ENCODE results near the gene NSD2.
"Not testable (repeated sequence)": the region's sequence is repeated elsewhere in the genome, so short reads cannot be mapped to it uniquely, and the experiment has no call there.

NSD2 gene

DNA sequence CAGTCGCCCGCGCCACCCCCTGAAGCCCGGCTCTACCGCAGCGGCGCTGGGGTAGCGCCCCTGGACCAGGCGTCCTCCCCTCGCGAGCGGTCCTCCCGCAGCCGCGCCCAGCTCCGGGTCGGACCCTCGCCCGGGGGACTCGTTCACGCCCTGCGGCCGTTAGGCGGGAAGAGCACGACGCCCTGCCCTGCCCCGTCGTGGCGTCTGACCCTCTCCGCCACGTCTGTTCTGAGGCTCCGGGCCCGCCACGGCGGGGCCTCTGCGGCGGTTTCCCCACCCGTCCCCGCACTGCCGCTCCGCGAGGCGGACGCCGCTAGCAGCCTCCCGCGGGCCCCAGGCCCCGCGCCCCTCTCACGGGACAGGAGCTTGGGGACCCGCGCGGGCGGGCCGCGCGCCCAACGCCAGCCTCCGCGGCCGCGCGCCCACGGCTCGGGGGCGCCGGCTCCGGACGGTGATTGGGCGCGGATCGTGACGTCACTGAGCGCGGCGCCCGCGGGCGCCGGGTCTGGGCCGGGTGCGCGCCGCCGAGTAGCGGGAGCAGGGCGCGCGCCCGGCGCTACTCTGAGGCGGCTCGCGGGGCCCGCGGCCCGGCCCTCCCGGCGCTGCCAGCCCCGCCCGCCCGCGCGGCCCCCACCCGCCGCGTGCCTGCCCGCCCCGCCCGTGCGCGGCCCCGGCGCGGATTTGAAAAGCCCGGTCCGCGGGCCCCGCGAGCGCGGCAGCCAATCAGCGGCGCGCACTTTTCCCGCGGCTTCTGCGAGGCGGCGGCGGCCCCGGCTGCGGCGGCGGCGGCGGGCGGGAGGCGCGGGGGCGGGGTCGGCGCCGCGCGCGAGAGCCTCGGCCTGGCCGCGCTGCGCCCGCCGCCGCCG is at the start of gene NSD2:
NSD2 (plus strand) TSS at position 816 of the 866 bp plus-strand sequence. CDS start 29,262 bp downstream, outside the sequence.
- DNase-seq (ENCODE audit: low read depth in 2 of 2), result peak; percentile 72 to 86

DNA sequence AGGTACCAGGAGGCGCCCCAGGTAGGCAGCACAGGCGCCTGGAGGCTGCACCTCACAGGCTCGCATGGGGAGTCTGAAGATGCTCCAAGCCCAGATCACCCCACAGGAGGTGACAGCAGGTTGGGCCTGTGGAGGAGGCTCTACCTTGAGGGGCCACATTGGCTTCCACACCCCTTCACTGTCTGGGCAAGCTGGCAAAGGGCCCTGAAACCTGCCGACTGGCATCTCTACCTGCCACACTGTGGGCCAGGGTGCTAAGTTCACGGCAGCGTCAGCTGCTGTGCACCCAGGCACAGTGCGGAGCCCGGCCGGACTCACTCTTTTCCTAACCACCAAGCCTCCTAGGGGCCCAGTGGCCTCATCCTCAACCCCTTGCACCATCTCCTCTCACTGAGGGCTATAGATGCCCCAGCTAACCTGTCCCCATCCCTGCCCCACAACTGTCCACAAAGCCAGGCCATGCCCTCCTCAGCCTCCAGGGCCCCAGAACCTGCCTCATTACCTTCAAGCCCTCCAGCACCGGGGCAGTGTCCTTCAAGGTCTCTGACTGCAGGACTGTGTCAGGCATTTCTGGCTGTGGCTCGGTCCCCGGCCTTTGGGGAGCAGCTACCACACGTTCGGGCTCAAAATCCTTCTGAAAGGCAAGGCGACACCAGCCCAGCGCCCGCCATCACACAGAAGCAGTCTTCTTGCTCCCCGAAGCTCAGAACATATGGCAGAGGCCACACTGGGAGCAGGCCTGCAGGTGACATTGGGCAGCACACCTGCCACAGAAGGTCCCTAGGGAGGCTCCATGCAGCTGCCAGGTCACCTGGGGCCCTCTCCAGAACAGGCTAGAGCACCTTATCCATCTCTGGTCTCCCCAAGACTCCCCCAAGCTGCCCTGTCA is 49.3 kb upstream of the NSD2 start:
- no peak for DNase-seq (ENCODE audit: low read depth in 2 of 2)

DNA sequence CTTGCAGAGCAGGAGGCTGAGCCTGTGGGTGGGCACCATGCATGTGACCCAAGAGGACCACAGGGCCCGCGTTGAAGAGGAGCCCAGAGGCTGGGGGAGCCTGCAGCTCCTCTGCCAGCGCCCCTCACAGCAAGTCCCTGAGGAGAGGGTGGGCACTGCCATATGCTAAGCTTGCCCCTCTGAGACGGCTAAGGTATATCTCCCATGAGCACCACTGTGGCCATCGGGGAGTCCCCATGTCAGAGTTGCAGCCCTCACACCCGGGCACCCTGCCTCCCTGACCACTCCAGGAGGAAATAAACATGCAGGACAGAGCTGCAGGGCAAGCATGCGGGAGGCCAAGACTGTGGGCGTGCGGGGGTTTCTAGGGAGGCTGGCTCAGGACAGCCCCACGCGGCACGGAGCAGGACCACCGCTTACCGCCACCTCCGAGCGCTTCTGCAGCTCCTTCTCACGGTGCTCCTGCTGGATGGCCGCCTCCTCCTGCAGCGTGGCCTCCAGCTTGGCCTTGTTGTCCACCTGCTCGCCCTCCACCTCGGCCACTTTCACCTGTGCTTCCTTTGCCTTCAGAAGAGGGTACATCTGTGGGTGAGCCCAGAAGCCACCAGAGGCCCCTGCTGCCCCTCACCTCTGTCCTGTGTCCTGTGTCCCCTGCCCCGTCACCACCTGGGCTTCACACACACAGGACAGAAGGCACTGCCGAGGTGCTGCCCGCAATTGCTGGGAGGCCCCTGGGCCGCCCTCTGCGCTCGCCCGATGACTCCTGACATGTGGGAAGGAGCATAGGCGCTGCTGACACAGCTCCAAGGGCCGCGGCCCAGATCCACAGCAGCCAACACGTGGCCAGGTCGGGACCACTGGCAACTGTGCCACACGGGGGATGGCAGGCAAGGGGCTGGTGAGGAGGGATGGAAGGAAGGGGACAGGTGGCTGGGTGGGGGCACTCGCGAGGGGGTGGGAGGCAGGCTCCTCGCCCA is 48.3 kb upstream of the NSD2 start:
- DNase-seq (ENCODE audit: low read depth in 2 of 2), result no peak

DNA sequence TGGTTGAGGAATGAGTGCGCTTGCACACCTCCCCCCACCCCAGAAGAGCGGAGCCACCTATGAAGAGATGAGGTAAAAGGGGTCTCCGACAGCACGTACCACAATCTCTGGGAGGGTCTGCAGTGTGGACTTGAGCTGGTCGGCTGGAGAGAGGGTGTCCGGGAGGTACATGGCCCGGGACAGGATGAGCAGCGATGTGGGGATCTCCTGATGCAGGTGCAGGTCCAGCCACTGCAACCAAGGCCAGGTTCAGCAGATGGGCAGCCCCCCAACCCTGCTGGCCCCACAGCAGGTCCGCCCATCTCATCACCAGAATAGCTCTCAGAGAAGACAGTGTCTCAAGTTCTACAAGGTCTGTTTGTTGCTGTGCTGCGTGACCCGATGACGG is 47.7 kb upstream of the NSD2 start:
- DNase-seq (ENCODE audit: low read depth in 2 of 2), result no peak

DNA sequence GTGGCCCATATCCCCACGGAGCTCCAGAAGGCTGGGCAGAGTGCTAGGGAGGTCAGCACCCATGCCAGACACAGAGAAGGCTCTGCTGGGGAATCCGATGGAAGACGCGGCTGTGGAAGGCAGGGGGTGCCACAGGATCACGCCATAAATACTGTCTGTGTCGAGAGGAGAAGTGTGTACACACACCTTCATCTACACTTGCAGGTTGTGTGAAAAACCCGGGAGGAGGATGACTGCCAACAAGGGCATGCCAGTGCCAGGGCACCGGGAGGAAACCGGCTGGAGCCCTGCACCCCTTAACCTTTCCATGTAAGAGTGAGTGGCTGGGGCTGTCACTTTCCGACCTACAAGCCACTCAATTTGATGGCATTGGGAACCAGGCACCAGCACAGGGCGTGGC is 46.4 kb upstream of the NSD2 start:
- DNase-seq (ENCODE audit: low read depth in 2 of 2), result no peak

DNA sequence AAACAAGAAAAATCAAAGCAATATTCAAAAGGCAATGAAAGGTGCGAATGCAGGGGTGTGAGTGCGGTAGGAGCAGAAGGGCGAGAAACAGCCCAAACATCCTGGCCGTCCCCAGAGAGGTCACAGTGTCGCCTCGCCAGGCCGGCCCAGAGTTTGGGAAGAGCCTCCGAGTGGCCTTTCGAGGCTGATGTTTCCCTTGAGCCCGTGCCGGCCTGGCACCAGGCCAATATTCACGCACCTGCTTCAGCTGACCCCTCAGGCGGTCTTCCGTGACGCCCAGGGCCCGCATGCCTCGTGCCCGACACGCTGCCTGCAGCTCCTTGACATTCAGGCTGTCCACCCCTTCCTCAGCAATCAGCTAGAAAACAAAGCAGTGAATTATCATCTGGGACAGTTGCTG is 45.9 kb upstream of the NSD2 start:
- DNase-seq (ENCODE audit: low read depth in 2 of 2), result no peak

DNA sequence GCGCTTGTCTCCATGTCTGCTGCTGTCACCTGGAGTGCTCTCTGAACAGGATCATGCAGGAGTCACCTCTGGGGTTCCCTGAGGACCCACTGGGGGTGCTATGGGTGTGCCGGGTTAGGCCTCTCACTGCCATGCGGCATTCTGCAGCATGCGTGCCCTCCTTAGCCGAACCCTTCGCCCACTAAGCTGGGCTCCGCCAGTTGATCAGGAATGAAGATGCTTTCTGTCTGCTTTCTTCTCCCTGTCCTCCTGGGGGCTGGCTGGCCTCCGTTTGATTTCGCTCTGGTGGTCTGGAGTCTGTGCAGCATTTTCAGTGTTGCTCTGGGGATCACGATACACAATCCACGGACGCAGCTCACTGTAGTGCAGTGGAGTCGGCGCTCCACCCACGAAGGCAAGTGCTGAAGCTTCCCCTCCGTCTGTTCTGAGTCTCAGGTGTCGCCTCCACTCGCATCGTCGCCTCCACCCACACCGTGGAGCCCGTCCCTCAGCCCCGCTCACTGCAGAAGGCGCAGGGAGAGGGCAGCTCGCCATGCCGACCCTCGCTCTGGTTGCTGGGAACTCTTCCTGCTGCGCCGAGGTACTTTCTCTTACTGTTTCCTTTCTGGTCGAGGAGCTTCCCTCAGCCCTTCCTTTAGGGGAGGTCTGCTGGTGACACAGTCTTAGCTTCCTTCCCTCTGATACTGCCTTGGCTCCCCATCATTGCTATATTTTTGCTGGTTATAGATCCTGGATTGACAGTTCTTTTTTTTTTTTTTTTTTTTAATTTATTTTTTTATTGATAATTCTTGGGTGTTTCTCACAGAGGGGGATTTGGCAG is 44.5 kb upstream of the NSD2 start:
- no peak for DNase-seq (ENCODE audit: low read depth in 2 of 2)

DNA sequence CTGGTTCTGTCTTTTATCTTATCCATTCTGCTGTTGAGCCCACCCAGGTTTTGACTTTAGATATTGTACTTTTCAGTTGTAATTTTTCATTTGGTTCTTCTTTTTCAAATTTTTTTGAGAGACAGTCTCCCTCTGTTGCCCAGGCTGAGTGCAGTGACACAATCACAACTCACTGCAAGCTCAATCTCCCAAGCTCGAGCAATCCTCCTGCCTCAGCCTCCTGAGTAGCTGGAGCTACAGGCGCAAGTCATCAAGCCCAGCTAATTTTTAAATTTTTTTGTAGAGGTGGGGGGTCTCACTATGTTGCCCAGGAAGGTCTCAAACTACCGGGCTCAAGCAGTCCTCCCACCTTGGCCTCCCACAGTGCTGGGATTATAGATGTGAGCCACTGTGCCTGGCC is 41.0 kb upstream of the NSD2 start:
- no peak for DNase-seq (ENCODE audit: low read depth in 2 of 2)

DNA sequence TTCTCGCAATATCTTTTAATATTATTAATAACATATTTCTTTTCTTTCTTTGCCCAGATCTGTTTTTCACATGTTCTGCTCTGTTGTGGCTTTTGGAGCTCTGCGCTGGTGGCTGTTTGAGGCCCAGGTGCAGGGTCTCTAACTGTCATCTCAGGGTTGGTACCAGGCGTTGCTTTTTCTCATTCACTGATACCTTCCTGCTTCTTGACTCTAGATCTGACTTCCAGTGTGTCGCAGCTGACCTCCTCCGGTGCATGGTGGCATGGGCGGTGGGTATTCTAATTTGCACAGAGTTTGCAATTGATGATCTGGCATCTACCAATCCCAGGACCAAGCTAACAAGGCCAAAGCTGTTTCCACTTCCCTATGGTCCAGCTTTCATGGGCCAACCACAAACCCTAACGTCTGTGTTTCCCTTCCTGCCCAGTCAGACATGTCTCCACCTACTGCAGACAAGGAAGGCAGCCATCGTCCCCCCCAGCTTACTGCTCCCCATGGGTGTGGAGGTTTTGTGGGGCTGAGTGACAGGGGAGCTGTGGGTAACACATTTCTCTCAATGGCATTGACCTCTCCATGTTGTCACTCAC is 40.5 kb upstream of the NSD2 start:
- DNase-seq (ENCODE audit: low read depth in 2 of 2), result no peak

DNA sequence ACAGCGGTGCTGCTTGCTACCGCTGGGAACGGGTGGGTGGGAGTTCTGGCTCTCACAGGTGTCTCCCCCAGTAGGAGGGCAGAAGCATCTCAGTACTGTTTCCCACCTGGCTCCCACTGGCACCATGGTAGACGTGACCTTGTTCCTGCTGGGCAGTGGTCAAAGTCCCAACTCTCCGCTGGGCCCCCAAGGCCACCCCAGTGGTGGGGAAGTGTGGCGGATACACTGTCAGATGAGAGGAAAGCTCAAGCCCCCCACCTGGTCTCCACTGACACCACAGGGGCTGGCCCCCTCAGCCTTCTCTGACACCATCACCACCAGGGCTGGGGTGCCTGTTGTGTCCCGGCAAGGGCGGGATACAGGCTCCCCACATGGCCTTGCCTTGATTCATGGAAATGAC is 39.9 kb upstream of the NSD2 start:
- no peak for DNase-seq (ENCODE audit: low read depth in 2 of 2)

DNA sequence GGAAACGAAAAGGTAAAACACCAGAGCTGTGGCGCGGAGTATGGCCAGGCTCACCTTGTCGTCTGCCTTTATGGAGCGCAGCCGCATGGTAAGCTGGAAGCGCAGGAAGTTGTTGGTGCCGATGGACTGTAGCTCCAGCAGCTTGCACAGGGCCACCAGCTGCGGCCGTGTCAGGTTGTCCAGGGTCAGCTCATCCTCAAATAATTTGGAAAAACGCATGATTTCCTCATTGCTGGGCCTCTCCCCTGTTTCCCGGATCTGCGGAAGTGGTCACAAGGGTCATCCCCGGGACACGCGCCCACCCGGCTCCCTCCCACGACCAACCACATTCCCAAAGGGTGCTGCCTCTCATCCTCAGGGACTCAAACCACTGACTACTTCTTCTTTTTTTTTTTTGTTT is 38.5 kb upstream of the NSD2 start:
- DNase-seq (ENCODE audit: low read depth in 2 of 2), result no peak

DNA sequence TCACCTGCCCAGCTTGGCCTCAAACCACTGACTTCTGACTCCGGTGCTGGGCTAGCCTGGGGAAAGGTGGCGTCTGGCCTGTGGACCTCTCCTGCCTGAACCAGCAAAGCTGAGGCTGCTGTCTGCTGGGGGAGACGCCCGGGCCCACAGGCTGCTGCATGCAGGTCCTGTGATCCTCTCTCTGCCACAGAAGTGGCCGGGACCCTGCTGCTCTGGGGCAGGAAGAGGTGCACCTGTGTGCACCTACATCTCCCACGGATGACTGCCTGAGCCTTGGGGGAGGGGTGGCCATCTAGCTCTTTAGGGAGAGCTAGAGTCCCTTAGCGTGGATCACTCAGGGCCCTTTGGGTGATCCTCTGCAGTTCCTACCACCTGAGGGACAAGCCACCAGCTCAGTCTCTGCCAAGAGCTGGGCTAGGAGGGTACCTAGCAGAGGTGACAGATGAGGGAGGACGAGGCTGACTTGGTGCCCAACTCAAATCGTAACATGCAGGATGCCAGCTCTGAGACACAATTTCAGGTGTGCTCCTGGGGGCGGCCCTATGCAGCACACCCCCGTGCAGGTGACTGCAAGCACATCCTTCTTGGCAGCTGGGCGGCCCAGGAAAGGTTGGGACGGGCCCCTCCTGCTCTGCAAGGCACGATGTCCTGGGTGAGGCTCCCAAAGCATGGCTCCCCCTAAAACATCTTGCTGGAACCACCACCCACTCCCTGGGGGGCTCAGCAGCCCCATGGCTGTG is 37.7 kb upstream of the NSD2 start:
- no peak for DNase-seq (ENCODE audit: low read depth in 2 of 2)

DNA sequence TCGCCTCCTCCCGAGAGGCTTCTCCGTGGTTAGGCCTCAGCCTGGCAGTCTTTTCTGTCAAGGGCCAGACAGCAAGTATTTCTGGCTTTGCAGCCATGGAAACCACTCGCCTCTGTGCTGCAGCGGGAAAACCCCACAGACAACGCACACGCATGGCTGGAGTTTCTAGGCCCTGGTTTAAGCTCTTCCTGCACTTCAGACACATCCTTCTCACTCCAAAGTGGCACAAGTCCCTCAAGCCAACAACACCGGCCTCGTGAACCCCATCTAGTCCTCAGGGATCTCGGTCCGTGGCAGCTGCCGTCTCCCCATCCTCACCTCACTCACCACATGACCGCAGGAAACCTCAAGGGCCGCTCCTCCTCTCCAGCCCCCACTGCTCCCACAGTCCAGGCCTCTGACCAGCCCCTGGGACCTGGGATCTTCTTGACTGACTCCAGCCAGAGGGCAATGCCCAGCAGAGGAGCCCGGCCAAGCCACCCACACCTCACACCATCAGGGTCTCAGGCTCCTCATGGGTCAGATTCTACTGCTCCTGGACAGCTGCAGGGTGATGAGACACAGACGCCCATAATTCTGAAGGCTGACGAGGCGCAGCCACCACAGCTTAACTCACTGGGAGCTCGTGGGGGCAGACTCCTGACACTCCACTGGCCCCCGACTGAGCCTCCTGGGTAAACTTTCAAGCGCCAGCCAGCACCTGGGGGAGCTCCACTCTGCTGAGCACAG is 37.0 kb upstream of the NSD2 start:
- DNase-seq (ENCODE audit: low read depth in 2 of 2), result no peak

DNA sequence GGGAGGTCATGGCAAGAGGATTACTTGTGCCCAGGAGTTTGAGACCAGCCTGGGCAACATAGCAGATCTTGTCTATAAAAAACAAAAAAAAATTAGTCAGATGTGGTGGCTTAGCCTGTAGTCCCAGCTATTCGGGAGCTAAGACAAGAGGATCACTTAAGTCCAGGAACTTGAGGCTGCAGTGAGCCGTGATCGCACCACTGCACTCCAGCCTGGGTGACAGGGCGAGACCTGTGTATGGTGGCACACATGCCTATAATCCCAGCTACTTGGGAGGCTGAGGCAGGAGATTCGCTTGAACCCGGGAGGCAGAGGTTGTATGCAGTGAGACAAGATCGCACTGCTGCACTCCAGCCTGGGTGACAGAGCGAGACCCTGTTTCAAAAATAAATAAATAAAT is 35.4 kb upstream of the NSD2 start:
- DNase-seq (ENCODE audit: low read depth in 2 of 2), result not testable (repeated sequence)

DNA sequence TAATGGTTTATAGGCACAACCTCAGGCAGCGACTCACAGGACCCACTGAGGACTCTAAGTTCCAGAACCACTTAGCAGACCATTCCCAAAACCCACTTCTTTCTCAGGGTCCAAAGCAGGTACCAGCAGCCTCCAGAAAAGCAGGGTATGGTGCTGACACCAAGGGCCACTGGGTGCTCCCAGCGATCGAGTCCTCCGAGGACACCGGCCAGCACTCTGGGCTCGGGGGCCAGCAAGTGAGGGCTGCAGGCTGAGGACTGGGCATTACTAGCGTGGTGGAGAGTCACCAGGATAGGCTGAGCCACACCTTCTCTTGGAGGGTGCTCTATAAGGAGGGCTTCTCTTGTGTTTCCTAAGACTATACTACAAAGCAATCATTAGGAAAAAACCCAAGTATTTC is 34.5 kb upstream of the NSD2 start:
- DNase-seq (ENCODE audit: low read depth in 2 of 2), result no peak

DNA sequence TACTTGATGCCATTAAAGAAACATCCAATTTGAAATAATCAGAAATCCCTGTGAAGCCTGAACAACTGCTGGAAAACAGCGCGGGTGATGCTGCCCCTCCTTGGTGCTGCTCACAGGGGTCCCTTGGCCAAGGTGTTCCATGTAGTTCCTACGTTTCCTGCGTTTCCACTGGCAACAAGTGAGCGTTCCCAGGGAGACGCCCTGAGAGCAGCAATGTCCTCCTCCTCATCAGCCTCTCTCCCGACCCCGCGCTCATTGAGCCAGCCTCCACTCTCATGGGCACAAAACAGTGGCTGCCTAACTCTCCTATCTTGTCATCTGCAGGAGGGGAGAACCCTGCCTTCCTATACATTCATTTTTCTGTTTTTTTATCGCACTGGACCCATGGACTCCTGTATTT is 34.1 kb upstream of the NSD2 start:
- DNase-seq (ENCODE audit: low read depth in 2 of 2), result no peak

DNA sequence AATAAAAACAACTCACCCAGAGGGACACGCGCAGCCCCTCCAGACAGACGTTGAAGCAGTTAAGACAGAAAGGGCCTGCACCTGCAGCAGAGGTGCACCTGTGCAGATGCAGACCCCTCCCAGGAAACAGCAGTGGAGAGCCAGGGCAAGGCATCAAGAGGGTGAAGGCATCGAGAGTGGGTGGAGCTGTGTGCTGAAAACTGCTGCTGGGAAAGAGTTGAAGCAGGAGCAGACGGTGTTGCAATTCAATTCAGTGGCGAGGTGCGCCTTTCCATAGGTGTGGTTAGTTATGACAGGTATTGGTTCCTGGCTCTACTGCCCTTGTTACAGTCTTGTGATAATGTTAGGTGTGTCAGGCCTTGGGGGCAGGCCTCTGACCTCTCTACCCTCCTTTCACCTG is 31.9 kb upstream of the NSD2 start:
- no peak for DNase-seq (ENCODE audit: low read depth in 2 of 2)

DNA sequence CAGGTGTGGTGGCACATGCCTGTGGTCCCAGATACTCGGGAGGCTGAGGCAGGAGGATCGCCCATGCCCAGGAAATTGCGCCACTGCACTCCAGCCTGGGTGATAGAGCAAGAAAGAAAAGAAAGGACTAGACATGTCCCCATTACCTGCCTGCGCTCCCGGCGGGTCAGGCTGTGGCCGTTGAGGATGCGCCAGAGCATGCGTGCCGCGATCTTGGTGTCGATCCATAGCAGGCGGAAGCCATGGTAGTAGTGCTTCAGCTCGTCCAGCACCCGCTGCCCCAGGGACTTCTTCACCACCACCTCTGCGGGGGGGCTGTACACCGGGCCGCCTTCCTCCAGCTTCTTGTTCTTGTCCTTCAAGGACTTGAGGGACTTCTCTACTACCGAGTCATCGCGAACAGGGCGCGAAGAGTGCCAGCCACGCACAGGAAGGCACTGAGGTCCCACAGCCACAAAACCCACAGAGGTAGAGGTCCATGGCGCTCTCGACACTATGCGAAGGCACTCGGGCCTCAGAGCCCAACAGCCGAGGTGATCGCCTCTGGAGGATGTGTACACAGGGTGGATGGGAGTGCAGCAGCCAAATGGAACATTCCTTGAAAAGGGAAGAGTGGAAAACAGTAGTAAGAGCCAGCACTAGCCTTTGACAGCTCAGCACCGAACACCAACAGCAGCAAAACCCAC is 29.8 kb upstream of the NSD2 start:
- no peak for DNase-seq (ENCODE audit: low read depth in 2 of 2)

DNA sequence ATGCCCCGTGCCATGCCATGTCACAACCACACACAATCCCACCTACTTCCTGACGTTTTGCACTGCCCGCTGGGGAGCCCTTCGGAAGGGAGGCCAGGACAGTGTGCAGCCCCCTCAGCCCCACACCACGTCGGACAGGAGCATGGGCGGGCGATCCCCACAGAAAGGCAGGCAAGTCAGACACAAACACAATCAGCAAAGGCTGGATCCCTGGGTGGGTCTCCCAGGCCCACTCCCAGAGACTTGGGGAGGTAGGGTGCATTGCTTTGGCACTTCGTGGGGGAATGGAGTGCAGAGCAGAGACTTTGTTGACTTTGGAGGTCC is 29.3 kb upstream of the NSD2 start:
- no peak for DNase-seq (ENCODE audit: low read depth in 2 of 2)

Data from stimulated activated CD8-positive, alpha-beta memory T cell treated with anti-CD3 and anti-CD28 coated beads, Interleukin-15, amount 100 ng/mL, for 4 hours (primary cell).